Measurements from ENCODE around the gene GIMAP6.
"Not testable (repeated sequence)": the region's sequence is repeated elsewhere in the genome, so short reads cannot be mapped to it uniquely, and the experiment has no call there.

Gene GIMAP6

DNA sequence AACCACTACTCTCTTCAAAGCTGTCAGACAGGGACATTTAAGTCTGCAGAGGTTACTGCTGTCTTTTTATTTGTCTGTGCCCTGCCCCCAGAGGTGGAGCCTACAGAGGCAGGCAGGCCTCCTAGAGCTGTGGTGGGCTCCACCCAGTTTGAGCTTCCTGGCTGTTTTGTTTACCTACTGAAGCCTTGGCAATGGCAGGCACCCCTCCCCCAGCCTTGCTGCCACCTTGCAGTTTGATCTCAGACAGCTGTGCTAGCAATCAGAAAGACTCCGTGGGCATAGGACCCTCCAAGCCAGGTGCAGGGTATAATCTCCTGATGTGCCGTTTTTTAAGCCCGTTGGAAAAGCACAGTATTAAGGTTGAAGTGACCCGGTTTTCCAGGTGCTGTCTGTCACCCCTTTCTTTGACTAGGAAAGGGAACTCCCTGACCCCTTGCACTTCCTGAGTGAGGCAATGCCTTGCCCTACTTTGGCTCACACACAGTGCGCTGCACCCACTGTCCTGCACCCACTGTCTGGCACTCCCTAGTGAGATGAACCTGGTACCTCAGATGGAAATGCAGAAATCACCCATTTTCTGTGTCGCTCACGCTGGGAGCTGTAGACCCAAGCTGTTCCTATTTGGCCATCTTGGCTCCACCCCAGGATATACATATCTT, 52.1 kb downstream of the GIMAP6 start:
- DNase-seq: not testable (repeated sequence)

Data from NCI-H146 (cell line).